ENCODE measurements around the gene LOXL3.

LOXL3 gene

GRCh38 chr2:74548900-74549826 is 4.6 kb downstream of the LOXL3 start:
- H3K27ac ChIP-seq: no peak overlapping the region
- H3K27me3 ChIP-seq: peaks cover 15% of the 10 kb centered on the region
- TF ChIP-seq, protein P1, sequence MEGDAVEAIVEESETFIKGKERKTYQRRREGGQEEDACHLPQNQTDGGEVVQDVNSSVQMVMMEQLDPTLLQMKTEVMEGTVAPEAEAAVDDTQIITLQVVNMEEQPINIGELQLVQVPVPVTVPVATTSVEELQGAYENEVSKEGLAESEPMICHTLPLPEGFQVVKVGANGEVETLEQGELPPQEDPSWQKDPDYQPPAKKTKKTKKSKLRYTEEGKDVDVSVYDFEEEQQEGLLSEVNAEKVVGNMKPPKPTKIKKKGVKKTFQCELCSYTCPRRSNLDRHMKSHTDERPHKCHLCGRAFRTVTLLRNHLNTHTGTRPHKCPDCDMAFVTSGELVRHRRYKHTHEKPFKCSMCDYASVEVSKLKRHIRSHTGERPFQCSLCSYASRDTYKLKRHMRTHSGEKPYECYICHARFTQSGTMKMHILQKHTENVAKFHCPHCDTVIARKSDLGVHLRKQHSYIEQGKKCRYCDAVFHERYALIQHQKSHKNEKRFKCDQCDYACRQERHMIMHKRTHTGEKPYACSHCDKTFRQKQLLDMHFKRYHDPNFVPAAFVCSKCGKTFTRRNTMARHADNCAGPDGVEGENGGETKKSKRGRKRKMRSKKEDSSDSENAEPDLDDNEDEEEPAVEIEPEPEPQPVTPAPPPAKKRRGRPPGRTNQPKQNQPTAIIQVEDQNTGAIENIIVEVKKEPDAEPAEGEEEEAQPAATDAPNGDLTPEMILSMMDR (IDR thresholded peaks at IDR 0.05): no peak
- no peaks in the 10 kb centered on the region for H3K36me3 ChIP-seq
- H3K4me3 ChIP-seq (ENCODE audit: low read depth in 1 of 2, low read length in 1 of 2): peak overlapping the region; percentile 61 to 73
- H3K9me3 ChIP-seq: no peaks in the 10 kb centered on the region
- peaks cover 26 to 39% of the 10 kb centered on the region in 2 experiments for H3K4me1 ChIP-seq (ENCODE audit: control insufficient read depth in 1 of 2, insufficient read depth in 1 of 2, low read depth in 1 of 2, low read length in 1 of 2)

DNA sequence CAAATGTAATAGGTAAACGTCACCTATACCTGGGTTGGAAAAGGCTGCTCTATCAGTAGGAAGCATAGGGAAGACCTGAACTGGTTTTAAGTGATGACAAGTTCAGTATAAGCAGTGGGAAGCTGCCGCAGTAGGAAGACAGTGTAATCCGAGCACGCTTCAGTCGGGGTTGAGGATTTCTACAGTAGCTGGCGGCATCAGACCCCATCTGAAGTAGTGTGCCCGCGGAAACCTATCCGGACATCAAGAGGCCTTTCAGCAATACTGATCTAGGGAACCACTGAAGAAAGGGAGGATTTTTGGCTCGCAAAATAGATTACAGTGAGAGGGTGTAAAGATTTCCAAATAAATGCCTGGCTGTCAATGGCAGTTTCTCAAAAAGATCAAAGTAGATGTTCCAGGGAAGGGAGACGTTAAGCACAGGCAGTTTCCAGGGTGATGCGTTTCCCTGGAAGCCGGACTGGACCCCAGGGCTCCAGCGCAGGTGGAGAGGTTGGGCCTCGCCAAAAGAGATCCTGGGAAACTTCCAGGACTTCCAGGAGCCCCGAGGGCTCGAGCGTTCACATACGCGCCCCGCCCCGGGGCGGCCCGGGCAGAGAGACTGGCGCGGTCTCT is 5.3 kb downstream of the LOXL3 start:
- Histone ChIP-seq H3K9me3 (no peaks in the 10 kb centered on the region), H3K4me3 (ENCODE audit: low read depth in 1 of 2, low read length in 1 of 2) (peak overlapping the region; percentile 61 to 73), H3K27ac (no peak overlapping the region), H3K4me1 (ENCODE audit: control insufficient read depth in 1 of 2, insufficient read depth in 1 of 2, low read depth in 1 of 2, low read length in 1 of 2) (peaks cover 19 to 34% of the 10 kb centered on the region in 2 experiments), H3K27me3 (peaks cover 15% of the 10 kb centered on the region), H3K36me3 (no peaks in the 10 kb centered on the region)
- TF ChIP-seq, protein P1 (IDR thresholded peaks at IDR 0.05): no peak

DNA sequence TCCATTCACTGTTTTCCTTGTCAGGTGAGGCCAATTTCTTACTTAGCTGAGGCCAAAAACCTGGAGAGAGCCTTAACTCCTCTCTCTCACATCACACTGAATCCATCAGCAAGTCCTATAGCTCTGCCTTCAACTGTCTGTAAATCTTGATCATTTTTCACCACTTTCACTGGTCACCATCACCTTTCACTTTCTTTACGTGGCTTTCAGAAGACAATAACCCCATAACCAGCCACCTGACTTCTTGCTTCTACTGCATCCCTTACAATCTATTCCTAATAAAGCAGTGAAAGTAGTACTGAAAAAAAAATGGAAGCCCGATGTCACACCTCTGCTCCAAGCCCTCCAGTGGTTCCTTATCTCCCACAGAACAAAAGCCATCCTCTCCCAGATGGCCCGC is 7.7 kb downstream of the LOXL3 start:
- Histone ChIP-seq H3K4me3 (ENCODE audit: low read depth in 1 of 2, low read length in 1 of 2) (no peak overlapping the region), H3K4me1 (ENCODE audit: control insufficient read depth in 1 of 2, insufficient read depth in 1 of 2, low read depth in 1 of 2, low read length in 1 of 2) (peaks cover 17 to 24% of the 10 kb centered on the region in 2 experiments), H3K9me3 (no peaks in the 10 kb centered on the region), H3K27ac (no peak overlapping the region), H3K27me3 (peaks cover 15% of the 10 kb centered on the region), H3K36me3 (no peaks in the 10 kb centered on the region)
- TF ChIP-seq, protein P1 (IDR thresholded peaks at IDR 0.05): no peak

DNA sequence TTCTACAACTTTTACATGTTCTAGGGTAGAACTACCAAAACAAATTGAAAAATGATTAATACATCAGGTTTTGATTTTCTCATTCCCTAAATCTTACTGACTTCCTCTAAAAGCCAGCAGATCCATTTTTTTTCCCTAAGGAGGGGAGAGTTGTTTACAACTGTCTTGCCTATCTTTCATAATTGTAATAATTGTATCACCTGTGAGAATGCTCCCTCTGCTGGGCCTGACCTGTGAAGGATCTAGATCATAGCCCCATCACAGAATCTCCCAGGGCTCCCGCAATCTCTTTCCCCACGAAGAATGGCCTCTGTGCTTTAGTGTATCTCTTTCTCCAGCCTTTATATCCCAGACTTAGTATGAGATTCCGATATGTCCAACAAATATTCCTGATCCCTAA is 9.1 kb downstream of the LOXL3 start:
- Histone ChIP-seq H3K4me1 (ENCODE audit: control insufficient read depth in 1 of 2, insufficient read depth in 1 of 2, low read depth in 1 of 2, low read length in 1 of 2) (peaks cover 19 to 21% of the 10 kb centered on the region in 2 experiments), H3K27ac (no peak overlapping the region), H3K36me3 (no peaks in the 10 kb centered on the region), H3K27me3 (peaks cover 14% of the 10 kb centered on the region), H3K4me3 (ENCODE audit: low read depth in 1 of 2, low read length in 1 of 2) (no peak overlapping the region), H3K9me3 (no peaks in the 10 kb centered on the region)
- TF ChIP-seq, protein P1 (IDR thresholded peaks at IDR 0.05): no peak

- Histone ChIP-seq H3K4me1 (ENCODE audit: control insufficient read depth in 1 of 2, insufficient read depth in 1 of 2, low read depth in 1 of 2, low read length in 1 of 2) (peaks cover 15 to 23% of the 10 kb centered on the region in 2 experiments), H3K27ac (no peak overlapping the region), H3K4me3 (ENCODE audit: low read depth in 1 of 2, low read length in 1 of 2) (no peak overlapping the region), H3K27me3 (no peaks in the 10 kb centered on the region), H3K9me3 (no peaks in the 10 kb centered on the region), H3K36me3 (no peaks in the 10 kb centered on the region)
- TF ChIP-seq, protein P1 (IDR thresholded peaks at IDR 0.05): no peak
Observed at GRCh38 chr2:74542978-74543377, 10.8 kb downstream of the LOXL3 start.
